Fibroblast of peridontal ligament (primary cell): Measurements from ENCODE around the gene IL2RG.

Source experiments
- DNase-seq: peaks from one replicate; pipeline ENCODE4 v3.0.0-alpha.2; 2010; ENCODE audit errors: extremely low read depth

Gene IL2RG

DNA sequence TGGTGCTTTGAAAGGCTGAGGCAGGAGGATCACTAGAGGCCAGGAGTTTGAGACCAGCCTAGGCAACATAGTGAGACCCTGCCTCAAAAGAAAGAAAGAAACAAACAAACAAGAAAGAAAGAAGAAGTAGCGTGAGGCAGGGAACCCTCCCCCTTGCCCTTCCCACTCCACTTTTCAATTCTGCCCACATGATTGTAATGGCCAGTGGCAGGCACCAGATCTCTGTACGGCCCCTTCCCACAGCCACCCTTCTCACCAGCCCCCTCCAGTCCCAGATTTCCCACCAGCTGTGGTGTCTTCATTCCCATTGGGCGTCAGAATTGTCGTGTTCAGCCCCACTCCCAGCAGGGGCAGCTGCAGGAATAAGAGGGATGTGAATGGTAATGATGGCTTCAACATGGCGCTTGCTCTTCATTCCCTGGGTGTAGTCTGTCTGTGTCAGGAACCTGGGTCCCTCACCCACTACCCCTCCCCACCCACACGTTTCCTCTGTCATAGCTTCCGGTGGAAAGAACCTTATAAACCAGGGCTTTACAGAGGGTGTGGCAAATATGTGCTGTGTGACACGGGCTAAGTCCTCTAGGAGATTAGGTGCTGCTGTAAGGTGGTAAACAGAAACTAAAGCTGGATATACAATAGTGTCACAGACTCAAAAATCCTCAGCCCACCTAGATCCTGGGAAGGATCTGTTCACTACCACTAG is at the start of gene IL2RG:
Gene IL2RG, minus strand, starts transcription at position 437 of the 703 bp plus-strand sequence. Its CDS starts 38 bp downstream, at position 399.
- no peak for DNase-seq

GRCh38 chrX:71160475-71160874 is 49.1 kb upstream of the IL2RG start:
- DNase-seq, result no peak

GRCh38 chrX:71159335-71159734 is 48.0 kb upstream of the IL2RG start:
- no peak for DNase-seq

DNA sequence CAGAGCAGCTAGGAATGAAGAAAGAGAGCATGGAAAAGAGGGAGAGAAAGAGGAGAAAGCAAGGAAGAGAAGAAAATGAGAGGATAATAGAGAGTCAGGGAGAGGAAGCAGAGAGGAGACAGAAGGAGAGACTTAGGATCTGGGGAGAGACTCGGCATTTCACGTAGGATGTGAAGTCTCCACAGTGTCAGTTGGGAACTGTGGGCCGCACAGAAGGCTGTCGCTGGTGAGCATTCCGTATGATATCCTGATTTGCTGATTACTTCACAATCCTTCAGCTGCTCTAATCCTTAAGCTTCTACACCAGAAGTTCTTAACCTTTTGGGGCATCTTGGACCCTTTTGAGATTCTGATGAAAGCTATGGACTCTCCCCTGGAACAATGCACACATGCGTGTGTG is 47.2 kb upstream of the IL2RG start:
- DNase-seq, result no peak

DNA sequence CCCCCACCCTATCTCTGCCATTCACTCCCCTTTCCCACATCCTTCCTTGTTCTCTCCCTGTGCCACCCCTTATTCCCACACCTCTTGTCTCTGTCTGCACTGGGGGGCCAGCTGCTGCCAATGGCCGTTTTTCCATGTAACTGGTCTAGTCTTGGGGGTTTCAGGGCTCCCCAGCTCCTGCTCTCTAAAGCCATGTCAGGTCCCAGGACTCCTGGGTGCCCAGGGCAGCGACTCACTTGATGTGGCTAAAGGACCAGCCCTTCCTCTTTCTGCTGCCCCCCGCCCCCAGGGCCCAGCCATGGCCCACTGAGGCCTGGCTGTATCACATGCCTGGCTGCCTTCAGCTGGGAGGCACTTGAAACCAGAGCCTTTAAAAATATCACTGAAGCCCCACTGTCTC is 43.3 kb upstream of the IL2RG start:
- DNase-seq, result no peak

GRCh38 chrX:71154196-71154595 is 42.8 kb upstream of the IL2RG start:
- no peak for DNase-seq

- no peak for DNase-seq
Measured at GRCh38 chrX:71151366-71151765, 40.0 kb upstream of the IL2RG start.

GRCh38 chrX:71148278-71148663 is 36.9 kb upstream of the IL2RG start:
- no peak for DNase-seq

- DNase-seq, result no peak
Measured at GRCh38 chrX:71147496-71148277, 36.3 kb upstream of the IL2RG start.

DNA sequence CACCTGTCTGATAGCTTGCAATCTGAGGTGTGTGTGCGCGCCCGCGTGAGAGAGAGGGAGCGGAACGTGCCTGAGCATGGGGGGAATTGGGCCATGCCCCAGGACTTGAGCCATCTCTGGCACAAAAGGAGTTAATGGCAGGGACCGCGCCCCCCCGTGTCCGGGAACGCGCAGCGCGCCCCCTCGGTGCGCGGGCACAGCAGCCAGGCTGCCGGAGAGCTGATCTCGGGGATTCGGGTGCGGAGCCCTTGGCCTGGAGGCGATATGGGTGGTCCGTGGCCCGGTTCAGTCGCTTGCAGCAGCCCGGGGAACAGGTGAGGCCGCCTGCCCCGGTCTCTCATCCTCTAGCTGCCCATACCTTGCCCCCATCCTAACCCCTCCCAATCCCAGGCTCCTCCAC is 33.3 kb upstream of the IL2RG start, which contains the start of gene NLGN3:
Gene NLGN3, plus strand, starts transcription at position 191 of the 400 bp plus-strand sequence. CDS start 2,909 bp downstream, outside the sequence.
- DNase-seq, result no peak

- no peak for DNase-seq
Measured at GRCh38 chrX:71143508-71143907, 32.1 kb upstream of the IL2RG start.

- no peak for DNase-seq
Measured at GRCh38 chrX:71140440-71140839, 29.1 kb upstream of the IL2RG start.

DNA sequence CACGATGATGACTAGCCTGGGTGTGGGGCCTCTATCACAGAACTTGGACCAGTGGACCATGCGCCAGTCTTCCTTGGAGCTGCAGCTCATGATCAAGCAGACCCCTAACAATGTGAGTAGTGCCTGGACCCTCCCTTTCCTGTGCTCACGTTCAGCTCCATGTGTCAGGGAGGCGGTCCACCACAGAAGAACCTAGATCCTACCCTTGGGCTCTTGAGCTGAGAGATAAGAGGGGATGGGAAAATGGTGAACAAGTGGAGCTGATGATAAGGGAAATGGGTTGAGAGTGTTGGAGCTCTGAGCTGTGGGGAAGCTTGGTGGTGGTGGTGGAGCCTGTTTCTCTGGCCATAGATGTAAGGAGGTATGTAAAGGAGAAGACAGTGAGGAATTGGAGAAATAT is 20.1 kb upstream of the IL2RG start:
- DNase-seq, result no peak

DNA sequence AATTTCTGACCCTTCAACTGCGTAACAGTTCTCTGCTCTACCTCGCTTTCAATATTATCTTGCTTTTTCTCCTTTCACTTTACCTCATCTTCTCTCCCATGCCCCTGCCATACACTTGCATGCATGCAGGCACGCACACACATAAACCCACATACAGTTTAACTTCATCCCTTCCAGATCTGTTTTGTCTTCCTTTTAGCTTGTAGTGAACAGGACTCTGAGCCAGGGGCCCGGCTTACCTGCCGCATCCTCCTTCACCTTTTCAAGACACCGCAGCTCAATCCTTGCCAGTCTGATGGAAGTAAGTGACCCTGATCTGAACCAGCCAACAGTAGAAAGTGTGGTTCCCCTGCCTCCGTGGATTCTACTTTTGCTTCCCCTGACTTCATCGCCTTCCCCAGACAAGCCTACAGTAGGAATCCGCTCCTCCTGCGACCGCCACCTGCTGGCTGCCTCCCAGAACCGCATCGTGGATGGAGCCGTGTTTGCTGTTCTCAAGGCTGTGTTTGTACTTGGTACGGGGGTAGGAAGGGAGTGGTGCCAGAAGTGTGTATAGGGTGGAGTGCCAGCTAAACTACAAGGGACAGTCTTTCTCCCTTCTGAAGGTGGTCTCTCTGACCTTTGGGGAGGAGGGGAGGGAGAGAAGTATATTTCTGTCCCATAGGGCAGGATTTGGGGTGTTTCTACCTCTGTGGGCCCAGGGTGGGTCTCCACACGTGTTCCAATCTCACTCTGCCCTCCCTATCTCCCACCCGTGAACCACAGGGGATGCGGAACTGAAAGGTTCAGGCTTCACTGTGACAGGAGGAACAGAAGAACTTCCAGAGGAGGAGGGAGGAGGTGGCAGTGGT is 17.8 kb upstream of the IL2RG start:
- DNase-seq, result peak; percentile 53

- DNase-seq, result no peak
Measured at GRCh38 chrX:71128166-71128833, 16.9 kb upstream of the IL2RG start.

DNA sequence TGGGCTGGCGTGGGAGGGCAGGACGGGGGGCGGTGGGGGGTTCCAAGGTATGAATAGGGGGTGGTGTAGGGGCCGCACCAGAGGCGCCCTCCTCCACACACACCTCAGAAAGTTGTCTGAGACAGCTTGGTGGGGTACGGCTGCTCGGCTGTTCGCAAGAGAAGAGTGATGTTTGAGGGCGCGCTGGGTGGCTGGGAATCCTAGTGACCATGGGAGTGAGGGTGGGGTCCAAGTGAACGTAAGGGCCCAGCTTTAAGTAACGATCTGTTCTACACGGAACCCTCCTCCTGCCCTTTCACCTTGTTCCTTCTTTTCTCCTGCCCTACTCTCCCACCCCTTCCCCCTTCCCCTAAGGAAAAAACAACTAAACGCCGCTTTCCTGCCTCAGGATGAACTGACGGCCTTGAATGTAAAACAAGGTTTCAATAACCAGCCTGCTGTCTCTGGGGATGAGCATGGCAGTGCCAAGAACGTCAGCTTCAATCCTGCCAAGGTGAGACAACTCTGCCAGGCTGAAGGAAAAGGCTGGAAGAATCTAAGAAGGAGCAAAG is 7.7 kb upstream of the IL2RG start:
- DNase-seq, result no peak

DNA sequence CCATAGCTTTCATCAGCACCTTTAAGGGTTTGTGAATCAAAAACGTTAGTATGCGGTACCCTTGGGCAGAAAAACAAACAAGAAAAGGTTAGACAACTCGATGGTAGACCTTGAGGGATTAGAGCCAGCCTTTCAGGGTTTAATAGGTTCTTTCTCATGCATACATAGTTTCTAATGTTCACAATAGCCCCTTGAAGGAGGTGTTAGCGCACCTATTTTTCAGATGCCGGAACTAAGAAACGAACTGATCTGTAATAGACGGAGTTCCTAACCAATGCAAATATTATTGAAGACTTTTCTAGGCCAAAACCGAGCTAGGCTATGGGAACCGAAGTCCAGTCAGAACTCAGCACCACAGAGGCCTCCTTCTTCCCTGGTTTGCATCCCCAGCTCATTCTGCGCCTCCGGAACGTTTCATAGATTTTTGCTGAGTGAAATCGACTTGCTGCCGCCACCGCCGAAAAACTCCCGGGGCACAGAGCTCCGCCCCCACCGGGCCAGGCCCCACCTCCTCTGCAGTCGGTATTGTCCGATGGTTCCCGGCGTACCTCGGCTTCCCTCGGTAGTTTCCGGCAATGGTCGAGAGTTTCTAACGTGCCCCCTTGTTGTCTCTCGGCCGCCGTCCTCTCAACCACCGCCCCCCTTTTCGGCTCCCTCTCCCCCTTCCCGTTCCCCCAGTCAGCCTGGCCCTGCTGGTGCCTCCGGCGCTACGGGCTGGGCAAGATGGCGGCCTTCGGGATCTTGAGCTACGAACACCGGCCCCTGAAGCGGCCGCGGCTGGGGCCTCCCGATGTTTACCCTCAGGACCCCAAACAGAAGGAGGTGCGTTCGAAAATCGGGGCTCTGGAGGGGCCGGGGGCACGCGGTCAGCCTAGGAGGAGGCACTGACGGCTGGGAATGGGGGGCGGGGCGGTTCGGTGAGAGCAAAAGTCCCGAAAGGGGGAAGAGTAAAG is 6.9 kb upstream of the IL2RG start, which contains the start of gene MED12:
Gene MED12, plus strand, starts transcription at position 565 of the 953 bp plus-strand sequence. Its CDS starts 159 bp downstream, at position 724.
- DNase-seq, result peak; percentile 78

DNA sequence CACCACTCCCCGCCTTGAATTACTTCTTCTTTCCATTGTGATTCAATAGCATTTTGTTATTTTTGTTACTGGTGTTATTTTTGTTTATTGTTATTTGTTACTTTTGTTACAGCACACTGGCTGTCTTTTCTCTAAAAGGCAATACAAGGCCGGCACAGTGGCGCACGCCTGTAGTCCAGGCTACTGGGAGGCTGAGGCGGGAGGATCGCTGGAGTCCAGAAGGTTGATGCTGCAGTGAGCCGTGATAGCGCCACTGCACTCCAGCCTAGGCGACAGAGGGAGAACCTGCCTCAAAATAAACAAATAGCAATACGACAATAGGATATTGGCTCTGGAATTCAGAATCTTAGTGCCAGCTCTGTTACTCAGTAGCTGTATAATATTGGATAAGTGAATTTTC is 6.0 kb upstream of the IL2RG start:
- DNase-seq, result no peak

GRCh38 chrX:71111921-71112431 is 599 bp upstream of the IL2RG start:
- no peak for DNase-seq

DNA sequence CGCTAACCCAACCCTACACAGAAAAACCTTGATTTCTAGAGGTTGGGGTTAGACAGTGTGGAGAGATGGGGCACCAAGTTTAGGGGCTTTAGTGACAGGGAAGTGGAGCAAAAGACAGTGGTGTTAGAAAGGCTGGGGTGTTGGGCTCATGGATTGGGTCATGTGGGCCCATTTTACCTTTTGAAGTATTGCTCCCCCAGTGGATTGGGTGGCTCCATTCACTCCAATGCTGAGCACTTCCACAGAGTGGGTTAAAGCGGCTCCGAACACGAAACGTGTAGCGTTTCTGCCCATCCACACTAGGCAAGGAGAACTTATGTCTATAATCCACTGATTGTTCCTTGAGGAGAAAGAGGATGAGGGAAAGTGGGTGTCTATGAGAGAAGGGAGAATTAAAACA is 2.3 kb downstream of the IL2RG start:
- no peak for DNase-seq
